ENCODE data around the gene HSD3B7.

Gene HSD3B7

DNA sequence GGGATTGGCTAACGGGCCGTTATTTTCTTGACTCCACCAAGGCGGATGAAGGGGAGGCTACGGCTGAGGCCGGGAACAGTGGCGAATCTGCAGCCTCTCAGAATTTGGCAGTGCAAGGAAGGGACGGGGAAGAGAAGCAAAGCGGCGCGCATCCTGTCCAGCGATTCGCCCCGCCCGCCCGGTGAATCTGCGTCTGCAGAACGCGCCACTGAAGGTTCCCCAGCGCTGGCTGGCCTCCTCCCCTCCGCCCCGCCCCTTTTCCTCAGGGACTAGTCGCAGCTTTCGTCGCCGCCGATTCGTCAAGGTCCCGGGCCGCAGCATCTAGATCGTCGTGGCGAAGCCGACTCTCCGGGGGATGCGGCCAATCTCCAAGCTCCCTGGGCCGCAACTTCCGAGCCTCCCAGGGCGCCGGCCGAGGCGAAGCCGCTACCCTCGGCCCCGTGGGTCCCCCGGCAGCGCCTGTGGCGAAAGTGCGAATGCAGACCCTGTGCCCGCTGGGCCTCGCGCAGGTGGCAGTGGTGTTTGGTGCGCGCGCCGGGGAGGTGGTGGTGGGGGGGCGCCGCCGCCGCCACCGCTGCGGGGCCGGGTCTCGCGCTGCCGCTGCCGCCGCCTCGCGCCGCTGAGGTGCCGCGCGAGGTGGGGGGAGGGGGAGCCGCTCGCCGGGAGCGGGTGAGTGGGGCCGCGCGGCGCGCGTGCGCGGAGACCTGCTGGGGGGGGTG lies 27.4 kb upstream of the HSD3B7 start, which contains the start of gene SETD1A:
Gene SETD1A (plus strand): TSS at position 299 of the 719 bp plus-strand sequence. CDS start 978 bp downstream, outside the sequence.
- DNase-seq, result peak; percentile 97

DNA sequence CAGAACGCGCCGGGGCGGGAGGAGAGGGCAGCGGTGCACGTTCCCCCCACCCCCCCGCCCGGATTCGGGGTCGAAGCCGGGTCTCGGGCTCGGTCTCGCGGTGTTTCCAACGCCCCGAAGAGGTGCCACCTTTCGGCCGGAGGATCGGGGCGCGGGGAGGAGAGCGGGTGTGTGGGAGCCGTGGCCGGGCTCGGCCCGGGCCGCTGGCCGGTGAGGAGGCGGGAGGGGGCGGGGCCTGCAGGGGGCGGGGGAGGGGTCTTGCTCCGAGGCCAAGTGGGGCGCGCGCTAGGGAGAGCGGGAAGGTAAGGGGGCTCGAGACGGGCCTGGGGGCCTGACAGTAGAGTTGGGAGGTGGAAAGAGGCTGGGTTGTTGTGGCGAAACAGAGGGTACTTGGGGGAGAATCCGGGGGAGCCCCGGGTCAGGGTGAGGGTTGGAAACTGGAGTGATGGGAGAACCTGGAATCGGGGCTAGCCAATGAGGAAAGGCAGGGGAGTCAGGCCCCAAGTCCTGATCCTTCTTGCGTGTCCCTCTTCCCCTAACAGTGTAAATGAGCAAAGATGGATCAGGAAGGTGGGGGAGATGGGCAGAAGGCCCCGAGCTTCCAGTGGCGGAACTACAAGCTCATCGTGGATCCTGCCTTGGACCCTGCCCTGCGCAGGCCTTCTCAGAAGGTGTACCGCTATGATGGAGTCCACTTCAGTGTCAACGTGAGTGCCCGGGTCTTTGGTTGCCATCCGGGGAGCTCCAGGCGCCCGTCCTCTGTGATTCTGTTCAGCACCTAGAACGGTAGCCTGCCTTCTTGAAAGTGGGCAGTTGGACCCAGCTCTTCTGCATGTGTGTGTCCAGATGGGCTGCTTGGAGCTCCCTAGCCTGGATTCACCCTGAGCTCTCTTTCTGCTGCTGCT lies 26.6 kb upstream of the HSD3B7 start:
- no peak for DNase-seq

DNA sequence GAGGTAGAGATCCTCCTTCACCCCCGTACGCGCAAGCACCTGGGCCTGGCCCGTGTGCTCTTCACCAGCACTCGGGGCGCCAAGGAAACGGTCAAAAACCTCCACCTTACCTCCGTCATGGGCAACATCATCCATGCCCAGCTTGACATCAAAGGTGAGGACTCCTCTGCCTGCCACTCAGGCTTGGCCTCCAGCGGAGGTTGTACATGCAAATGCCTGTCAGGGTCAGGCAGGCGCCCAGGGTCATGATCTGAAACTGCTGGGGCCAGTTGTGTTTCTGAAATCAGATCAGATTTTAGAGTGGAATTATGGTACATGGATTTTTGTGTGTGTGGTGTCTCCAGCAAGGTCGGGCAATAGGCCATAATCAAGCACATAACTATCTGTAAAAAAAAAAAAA lies 23.6 kb upstream of the HSD3B7 start:
- no peak for DNase-seq

DNA sequence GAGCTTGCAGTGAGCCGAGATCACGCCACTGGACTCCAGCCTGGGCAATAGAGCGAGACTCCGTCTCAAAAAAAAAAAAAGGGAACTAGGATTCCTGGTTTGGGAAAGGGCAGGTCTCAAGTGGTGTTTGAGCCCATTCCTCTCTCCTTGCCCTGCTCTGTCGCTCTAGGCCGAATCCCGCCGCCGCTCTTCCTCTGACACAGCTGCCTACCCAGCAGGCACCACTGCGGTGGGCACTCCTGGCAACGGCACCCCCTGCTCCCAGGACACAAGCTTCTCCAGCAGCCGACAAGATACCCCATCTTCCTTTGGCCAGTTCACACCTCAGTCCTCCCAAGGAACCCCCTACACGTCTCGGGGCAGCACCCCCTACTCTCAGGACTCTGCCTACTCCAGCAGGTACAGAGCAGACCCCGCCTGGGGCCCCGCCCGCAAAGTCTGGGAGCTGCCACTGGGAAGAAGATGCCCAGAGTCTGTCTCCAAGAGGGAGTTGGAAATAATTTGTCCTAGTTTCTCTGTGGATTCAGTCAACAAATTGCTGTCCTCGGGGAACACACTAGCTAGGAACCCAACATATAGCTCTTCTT lies 21.0 kb upstream of the HSD3B7 start:
- no peak for DNase-seq

DNA sequence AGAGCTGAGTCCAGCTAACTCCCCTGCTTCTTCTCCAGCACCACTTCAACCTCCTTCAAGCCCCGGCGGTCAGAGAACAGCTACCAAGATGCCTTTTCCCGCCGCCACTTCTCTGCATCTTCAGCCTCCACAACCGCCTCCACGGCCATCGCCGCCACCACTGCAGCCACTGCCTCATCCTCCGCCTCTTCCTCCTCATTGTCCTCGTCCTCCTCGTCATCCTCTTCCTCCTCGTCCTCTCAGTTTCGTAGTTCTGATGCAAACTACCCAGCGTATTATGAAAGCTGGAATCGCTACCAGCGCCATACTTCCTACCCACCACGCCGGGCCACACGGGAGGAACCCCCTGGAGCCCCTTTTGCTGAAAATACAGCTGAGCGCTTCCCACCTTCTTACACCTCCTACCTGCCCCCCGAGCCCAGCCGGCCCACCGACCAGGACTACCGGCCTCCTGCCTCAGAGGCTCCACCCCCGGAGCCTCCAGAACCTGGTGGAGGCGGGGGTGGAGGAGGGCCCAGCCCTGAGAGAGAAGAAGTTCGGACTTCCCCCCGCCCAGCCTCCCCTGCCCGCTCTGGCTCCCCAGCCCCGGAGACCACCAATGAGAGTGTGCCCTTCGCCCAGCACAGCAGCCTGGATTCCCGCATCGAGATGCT lies 20.3 kb upstream of the HSD3B7 start:
- no peak for DNase-seq

DNA sequence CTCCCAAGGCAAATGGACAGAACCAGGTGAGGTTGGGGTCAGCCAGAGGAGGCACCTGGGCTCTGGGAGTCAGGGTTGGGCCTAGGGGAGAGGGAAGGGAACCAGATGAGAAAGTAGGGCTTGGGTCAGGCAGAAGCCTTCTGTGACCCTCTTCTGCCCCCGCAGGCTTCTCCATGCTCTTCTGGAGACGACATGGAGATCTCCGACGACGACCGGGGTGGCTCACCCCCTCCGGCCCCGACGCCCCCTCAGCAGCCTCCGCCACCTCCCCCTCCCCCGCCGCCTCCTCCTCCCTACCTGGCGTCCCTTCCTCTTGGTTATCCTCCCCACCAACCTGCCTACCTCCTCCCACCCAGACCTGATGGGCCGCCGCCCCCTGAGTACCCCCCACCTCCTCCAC lies 19.6 kb upstream of the HSD3B7 start:
- no peak for DNase-seq

DNA sequence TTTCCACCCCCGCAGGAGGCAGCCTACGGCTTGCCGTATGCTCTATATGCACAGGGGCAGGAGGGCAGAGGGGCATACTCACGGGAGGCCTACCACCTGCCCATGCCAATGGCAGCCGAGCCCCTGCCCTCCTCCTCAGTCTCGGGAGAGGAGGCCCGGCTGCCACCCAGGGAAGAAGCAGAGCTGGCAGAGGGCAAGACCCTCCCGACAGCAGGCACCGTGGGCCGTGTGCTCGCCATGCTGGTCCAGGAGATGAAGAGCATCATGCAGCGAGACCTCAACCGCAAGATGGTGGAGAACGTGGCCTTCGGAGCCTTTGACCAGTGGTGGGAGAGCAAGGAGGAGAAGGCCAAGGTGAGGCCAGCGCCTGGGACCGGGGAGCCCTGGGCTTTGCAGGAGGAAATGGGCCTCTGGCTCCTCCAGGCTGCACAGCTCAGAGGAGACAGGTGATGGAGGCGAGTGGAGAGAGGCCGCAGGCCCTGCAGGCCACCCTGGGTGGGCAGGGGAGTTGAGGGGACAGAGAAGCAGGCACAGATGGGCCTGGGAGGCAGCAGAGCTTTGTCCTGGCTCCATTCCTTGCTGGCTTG lies 18.9 kb upstream of the HSD3B7 start:
- DNase-seq, result no peak

DNA sequence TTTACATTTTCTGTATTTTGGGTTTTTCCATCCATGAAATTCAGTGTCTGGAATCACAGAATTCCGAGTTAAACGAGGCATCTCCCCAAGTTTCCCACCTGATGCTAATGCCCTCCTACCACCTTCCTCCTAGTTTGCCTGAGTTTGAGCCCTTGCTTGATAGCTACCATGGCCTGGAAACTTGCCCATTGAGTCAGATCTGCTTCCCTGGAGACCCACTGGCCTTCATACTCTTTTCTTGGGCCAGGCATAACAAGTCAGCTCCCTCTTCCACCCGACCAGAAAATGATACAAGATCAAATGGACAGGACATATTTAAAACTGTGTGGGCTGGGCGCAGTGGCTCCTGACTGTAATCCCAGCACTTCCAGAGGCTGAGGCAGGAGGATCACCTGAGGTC lies 17.2 kb upstream of the HSD3B7 start:
- no peak for DNase-seq

DNA sequence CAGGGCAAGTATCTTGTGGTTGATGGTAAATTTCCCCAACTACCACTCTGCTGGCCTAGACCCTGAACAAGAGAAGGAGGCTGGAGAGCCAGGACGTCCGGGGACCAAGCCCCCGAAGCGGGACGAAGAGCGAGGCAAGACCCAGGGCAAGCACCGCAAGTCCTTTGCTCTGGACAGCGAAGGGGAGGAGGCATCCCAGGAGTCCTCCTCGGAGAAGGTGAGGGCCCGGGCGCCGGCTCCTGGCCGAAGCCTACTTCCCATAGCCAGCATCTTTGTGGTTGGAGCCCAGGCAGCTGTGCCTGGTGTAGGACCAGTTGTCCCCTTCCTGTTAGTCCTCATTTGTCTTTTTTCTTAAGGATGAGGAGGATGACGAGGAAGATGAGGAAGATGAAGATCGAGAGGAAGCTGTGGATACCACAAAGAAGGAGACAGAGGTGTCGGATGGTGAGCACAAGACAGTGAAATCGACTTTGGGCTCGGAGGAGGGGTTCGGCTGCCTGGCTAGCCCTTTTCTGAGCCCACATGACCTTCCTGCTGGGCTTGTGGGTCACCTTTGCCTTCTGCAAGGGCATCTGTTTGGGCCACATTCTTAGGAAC lies 15.7 kb upstream of the HSD3B7 start:
- no peak for DNase-seq

DNA sequence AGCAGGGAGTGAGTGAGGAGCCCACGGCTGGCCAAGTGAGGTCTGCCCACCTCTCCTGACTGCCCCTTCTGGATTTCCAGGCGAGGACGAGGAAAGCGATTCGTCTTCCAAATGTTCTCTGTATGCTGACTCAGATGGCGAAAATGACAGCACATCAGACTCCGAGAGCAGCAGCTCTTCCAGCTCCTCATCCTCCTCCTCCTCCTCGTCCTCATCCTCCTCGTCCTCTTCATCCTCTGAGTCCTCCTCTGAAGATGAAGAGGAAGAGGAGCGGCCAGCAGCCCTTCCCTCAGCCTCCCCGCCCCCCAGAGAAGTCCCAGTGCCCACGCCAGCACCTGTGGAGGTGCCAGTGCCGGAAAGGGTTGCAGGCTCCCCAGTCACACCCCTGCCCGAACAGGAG lies 13.7 kb upstream of the HSD3B7 start:
- no peak for DNase-seq

DNA sequence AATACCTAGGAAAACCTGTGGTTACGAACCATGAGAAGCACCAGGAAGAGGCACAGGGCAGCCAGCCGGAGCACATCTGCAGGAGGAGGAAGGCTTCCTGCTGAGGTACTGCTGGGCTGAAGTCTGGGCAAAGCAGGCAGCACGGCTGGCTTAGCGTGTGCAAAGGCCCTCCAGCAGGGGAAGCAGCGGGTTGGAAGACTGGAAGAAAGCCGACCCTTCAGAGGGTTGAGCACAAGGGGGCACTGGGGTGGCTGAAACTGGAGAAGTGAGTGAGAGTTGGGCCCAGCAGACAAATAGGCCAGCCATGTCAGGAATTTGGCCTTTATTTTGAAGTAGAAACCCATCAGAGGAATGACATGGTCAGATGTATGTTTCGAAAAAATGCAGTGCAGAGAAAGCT lies 12.1 kb upstream of the HSD3B7 start:
- DNase-seq, result no peak

DNA sequence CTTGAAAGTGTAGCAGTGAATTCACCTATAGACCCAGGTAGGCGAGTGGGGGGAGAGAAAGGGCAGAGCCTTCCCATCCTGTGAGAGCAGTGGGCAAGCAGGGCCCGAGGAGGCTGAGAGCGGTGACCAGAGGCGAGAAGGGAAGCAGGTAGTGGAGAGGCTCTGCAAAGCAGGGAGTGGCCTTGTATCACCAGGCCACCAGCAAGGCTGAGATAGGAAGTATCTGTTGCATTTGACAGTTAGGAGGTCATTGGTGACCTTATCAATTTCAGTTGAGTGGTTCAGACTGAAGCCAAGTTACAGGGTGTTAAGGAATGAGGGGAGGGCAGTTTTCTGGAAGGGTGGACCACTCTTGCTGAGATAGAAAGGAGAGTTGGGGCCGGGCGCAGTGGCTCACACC lies 10.7 kb upstream of the HSD3B7 start:
- no peak for DNase-seq

DNA sequence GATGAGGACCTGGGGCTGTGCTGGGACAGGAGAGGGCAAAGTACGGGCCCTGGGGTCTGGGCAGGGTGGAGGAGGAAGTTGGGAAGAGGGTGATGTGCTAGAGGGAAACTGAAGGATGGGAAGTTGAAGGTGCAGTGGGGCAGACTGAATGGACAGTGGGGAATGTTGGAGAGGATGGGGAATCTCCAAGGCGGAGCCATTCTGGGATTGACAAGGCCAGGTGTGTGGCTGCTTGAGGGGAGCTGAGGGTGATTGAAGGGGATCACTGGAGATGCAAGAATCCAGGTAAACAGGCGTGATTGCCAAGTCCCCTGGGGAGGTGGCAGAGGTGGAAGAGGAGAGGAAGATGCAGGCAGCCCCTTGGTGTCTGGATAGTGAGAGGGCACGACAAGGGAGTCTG lies 8.5 kb upstream of the HSD3B7 start:
- no peak for DNase-seq

DNA sequence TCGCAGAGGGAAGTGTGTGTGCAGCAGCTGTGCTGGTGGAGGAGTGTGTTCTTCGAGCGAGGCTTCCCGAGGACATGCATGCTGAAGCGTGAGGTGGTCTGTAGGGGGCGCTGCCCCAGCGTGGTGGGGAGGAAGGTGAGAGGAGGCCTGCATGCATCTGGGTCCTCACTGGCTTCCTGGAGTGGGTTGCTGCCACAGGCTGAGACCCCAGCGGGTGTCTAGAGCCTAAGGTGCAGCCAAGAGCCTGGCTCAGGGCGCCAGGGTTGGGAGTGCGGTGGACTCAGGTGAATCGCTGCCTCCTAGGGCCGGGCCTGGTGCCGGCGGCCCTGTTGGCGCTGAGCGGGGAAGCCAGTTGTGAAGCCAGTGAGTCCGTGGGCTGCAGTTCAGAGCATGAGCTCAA lies 7.5 kb upstream of the HSD3B7 start:
- DNase-seq, result peak; percentile 33

DNA sequence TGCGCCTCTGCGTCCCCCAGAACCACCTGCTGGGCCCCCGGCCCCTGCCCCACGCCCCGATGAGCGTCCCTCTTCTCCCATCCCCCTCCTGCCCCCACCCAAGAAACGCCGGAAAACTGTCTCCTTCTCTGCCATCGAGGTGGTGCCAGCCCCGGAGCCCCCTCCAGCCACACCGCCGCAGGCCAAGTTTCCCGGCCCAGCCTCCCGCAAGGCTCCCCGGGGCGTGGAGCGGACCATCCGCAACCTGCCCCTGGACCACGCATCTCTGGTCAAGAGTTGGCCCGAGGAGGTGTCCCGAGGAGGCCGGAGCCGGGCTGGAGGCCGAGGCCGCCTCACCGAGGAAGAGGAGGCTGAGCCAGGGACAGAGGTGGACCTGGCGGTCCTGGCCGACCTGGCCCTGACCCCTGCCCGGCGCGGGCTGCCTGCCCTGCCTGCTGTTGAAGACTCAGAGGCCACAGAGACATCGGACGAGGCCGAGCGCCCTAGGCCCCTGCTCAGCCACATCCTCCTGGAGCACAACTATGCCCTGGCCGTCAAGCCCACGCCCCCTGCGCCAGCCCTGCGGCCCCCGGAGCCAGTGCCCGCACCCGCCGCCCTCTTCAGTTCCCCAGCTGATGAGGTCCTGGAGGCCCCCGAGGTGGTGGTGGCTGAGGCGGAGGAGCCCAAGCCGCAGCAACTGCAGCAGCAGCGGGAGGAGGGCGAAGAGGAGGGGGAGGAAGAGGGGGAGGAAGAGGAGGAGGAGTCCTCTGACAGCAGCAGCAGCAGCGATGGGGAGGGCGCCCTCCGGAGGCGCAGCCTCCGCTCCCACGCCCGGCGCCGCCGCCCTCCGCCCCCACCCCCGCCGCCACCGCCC lies 5.6 kb upstream of the HSD3B7 start:
- no peak for DNase-seq

DNA sequence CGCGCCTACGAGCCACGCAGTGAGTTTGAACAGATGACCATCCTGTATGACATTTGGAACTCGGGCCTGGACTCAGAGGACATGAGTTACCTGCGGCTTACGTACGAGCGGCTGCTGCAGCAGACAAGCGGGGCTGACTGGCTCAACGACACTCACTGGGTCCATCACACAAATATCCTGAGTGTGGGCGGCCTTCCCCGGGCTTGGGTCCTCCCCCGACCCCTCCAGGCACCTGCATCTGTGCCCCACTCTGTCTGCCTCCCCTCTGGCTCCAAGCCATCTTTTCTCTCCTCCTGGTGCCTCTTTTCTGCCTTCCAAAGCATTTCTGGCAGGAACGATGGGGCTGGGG lies 5.0 kb upstream of the HSD3B7 start:
- no peak for DNase-seq

DNA sequence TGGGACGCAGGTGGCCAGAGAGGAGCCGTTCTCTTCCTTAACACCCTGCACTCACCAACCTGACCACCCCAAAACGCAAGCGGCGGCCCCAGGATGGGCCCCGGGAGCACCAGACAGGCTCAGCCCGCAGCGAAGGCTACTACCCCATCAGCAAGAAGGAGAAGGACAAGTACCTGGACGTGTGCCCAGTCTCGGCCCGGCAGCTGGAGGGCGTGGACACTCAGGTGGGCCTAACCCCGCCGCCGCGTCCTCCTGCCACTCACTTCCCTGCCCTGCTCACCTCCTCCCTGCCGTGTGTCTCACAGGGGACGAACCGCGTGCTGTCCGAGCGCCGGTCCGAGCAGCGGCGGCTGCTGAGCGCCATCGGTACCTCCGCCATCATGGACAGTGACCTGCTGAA lies 4.6 kb upstream of the HSD3B7 start:
- no peak for DNase-seq

DNA sequence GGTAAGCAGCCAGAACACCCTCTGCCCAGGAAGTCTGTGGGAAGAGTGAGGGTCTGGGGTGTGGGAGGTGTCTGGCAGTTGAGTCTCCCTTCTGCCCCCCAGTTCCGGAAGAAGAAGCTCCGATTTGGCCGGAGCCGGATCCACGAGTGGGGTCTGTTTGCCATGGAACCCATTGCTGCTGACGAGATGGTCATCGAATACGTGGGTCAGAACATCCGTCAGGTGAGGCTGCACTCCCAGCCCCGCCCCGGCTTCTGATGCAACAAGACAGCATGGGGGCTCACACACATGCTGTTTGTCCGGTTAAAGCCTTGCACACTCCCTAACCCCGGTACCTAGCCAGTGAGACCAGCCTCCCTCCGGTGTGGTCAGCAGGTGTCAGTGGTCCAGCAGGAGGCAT lies 4.0 kb upstream of the HSD3B7 start:
- DNase-seq, result no peak

DNA sequence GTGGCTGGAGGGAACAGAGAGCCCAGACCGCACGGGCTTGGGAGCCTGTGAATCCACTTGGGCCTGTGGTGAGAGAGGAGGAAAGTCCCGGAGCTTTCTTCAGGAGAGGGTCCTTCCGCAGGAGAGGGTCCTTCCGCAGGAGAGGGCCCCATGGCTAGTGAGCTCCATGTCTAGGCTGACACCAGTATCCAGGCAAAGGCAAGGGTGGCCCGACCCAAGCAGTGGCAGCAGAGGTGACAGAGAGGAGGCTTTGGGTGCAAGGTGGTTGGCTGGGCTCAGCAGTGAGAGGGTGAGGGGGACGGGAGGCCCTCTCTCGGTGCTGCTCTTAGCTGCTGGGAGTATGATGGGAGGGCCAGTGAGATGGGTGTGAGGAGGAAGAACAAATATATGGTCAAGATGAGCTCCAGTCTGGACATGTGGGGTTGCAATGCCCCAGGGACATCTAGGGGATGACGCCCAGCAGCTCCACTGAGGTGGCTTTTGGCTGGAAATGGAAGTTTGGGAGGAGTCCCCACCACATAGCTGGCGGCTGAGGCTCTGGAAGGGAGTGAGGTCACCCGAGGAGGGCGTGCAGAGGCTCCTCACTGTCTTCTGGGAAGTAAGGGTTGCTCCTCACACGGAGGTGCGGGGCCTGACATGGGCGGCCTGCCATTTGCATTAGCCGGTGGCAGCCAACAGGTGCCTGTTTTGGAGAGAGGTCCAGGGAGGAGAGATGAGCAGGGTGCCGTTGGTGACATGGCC lies 2.3 kb upstream of the HSD3B7 start:
- DNase-seq, result no peak

DNA sequence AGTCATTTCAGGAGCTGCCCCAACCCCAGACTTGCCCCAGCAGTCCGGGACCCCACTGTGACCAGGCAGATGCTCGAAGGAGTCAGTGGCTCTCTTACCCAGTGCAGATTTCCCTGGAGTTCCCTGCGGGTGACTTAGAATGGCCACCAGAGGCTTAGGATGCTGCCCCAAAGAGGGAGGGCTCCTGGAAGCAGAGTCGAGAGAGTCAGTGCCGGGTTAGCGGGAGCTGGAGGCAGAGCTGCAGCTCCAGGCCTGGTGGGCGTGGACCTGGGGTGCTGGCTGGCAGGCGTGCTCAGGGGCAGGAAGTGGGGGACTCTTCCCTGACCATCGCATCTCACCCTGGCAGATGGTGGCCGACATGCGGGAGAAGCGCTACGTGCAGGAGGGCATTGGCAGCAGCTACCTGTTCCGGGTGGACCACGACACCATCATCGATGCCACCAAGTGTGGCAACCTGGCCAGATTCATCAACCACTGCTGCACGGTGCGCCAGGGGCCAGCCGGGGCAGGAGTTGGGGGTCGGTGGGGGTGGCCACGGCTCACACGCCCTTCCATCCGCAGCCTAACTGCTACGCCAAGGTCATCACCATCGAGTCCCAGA lies 1.6 kb upstream of the HSD3B7 start:
- no peak for DNase-seq
